Measurements from ENCODE around the gene RFK.

Gene RFK

DNA sequence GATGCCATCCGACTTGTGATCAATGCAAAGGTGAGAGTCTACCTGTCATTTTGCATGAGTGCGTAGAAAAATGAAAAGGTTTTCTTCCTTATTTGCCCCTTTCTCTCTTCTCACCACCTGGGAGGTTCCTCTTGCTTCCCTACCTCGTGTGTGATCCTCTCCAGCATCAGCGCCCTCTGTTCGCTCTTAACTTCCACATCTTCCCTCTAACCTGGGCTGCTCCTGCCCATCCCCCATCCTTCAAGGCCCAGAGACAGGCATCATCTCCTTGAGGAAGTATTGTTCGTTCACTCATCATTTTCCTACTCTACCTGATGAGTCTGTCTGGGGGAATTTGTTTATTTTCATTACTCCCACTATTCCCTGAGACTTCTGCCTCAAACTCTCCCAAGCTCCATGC, 55.8 kb downstream of the RFK start:
- TF ChIP-seq, protein P1, sequence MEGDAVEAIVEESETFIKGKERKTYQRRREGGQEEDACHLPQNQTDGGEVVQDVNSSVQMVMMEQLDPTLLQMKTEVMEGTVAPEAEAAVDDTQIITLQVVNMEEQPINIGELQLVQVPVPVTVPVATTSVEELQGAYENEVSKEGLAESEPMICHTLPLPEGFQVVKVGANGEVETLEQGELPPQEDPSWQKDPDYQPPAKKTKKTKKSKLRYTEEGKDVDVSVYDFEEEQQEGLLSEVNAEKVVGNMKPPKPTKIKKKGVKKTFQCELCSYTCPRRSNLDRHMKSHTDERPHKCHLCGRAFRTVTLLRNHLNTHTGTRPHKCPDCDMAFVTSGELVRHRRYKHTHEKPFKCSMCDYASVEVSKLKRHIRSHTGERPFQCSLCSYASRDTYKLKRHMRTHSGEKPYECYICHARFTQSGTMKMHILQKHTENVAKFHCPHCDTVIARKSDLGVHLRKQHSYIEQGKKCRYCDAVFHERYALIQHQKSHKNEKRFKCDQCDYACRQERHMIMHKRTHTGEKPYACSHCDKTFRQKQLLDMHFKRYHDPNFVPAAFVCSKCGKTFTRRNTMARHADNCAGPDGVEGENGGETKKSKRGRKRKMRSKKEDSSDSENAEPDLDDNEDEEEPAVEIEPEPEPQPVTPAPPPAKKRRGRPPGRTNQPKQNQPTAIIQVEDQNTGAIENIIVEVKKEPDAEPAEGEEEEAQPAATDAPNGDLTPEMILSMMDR (IDR thresholded peaks at IDR 0.05; ENCODE audit: insufficient read depth, low read length, poor library complexity, severe bottlenecking) = no peak

DNA sequence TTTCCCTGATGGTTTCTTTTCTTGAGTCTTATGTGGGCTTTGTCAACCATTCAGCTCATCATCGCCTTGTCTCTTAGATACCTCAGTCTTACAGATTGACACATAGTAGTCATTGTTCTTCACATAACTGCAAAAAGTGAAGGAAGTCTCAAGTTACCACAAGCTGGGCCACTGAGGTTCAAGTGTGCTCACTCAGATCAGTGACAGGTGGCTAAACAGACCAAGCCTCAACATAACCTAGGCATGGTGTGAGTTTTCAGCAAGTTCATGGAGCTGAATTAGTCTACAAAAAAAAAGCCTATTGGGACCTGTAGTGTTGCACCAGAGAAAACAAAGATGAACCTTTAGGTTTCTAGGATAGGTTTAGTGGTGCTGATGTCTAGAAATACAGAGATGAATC, 58.2 kb downstream of the RFK start:
- no peak for DNase-seq (ENCODE audit: extremely low read depth, insufficient read length)
- H3K36me3 ChIP-seq (ENCODE audit: control insufficient read depth, insufficient read depth, low read length) = no peaks in the 10 kb centered on the region
- TF ChIP-seq, protein P1 (IDR thresholded peaks at IDR 0.05; ENCODE audit: insufficient read depth, low read length, poor library complexity, severe bottlenecking) = no peak
- H3K27me3 ChIP-seq (replicated peaks; ENCODE audit: control insufficient read depth, insufficient read depth, low read length) = no peaks in the 10 kb centered on the region
- no peak overlapping the region for H3K4me3 ChIP-seq (replicated peaks; ENCODE audit: low read depth, low read length)

More for the DNA sequence above, 55.8 kb downstream of the RFK start:
- Histone ChIP-seq H3K27me3 (replicated peaks; ENCODE audit: control insufficient read depth, insufficient read depth, low read length) (no peaks in the 10 kb centered on the region), H3K36me3 (ENCODE audit: control insufficient read depth, insufficient read depth, low read length) (no peaks in the 10 kb centered on the region), H3K4me3 (replicated peaks; ENCODE audit: low read depth, low read length) (no peak overlapping the region)
- no peak for DNase-seq (ENCODE audit: extremely low read depth, insufficient read length)
